HepG2 (cell line): ENCODE measurements around the gene PSMG1. TPM values are rescaled to one million over a fixed set of nuclear protein-coding genes. Genes with fewer than 3 reads are reported as not detected.

Experiments
- CENPX ChIP-seq: sonication (generic); formaldehyde crosslinking; IDR thresholded peaks from 2 replicates; pipeline ENCODE4 v1.9.0; 2021; ENCODE audit warnings: mild to moderate bottlenecking, missing genetic modification reagents, moderate library complexity
- KAT7 ChIP-seq: IDR thresholded peaks from 2 replicates; pipeline ENCODE4 v1.6.1; 2018; ENCODE audit warnings: borderline replicate concordance, missing compliant biosample characterization
- KLF6 ChIP-seq: IDR thresholded peaks from 2 replicates; pipeline ENCODE4 v1.8.0; 2016; ENCODE audit warnings: missing biosample characterization, missing genetic modification reagents
- MYC ChIP-seq: sonication (generic); formaldehyde crosslinking; IDR thresholded peaks from 2 replicates; pipeline ENCODE4 v1.9.0; 2021; ENCODE audit warnings: missing genetic modification reagents, borderline replicate concordance
- NFE2L1 ChIP-seq: sonication (generic); formaldehyde crosslinking; IDR thresholded peaks from 2 replicates; pipeline ENCODE4 v1.4.0; 2020; ENCODE audit warnings: missing genetic modification reagents, mild to moderate bottlenecking, borderline replicate concordance
- NR2F1 ChIP-seq, 2 experiments: fragments of 450-650 bp in 1 of 2; formaldehyde crosslinking in 1 of 2; IDR thresholded peaks; 2 replicates each; pipeline versions ENCODE4 v1.5.0 to v1.6.1; 2016 to 2020; ENCODE audit warnings: mild to moderate bottlenecking in 1 of 2, missing compliant biosample characterization in 1 of 2, missing genetic modification reagents in 1 of 2, moderate library complexity in 1 of 2
- YEATS2 ChIP-seq: sonication (generic); formaldehyde crosslinking; IDR thresholded peaks from 2 replicates; pipeline ENCODE4 v1.4.0; 2020; ENCODE audit warnings: missing genetic modification reagents, borderline replicate concordance
- ZNF136 ChIP-seq: sonication (generic); formaldehyde crosslinking; IDR thresholded peaks from 2 replicates; pipeline ENCODE4 v1.8.1; 2022; ENCODE audit warnings: low read depth, mild to moderate bottlenecking, moderate library complexity, missing genetic modification reagents
- ZNF274 ChIP-seq: sonication (generic); formaldehyde crosslinking; IDR thresholded peaks from 2 replicates; pipeline ENCODE4 v1.5.1; 2020; ENCODE audit warnings: mild to moderate bottlenecking, missing genetic modification reagents
- ZNF431 ChIP-seq: sonication (generic); formaldehyde crosslinking; IDR thresholded peaks from 2 replicates; pipeline ENCODE4 v1.9.0; 2022; ENCODE audit warnings: missing genetic modification reagents, low read depth, mild to moderate bottlenecking, borderline replicate concordance
- ZNF567 ChIP-seq: sonication (generic); formaldehyde crosslinking; IDR thresholded peaks from 2 replicates; pipeline ENCODE4 v1.8.1; 2023; ENCODE audit warnings: mild to moderate bottlenecking, missing genetic modification reagents, borderline replicate concordance
- ZNF598 ChIP-seq: sonication (generic); formaldehyde crosslinking; IDR thresholded peaks from 2 replicates; pipeline ENCODE4 v1.5.1; 2020; ENCODE audit warnings: mild to moderate bottlenecking, missing genetic modification reagents, borderline replicate concordance
- polyA plus RNA-seq, 8 experiments: library from polyadenylated mRNA; depleted of rRNA in 3 of 8; stranded (reverse) in 7 of 8; unstranded in 1 of 8; fragments of >200 nt; fragmentation: Illumina TruSeq in 4 of 8; extraction: Trizol in 4 of 8; gene quantifications; 2 replicates each; pipeline versions ENCODE4 v1.2.1 to v1.2.3, GENCODE V29; 2011 to 2016; ENCODE audit warnings: low read depth in 4 of 8, missing spikeins in 1 of 8, mixed read lengths in 1 of 8; ENCODE audit not compliant: insufficient read depth in 1 of 8
- total RNA-seq, 5 experiments: library from RNA; depleted of rRNA; stranded (reverse); fragments of >200 nt; fragmentation: Illumina TruSeq; extraction: Trizol; gene quantifications; 2 replicates each; pipeline ENCODE4 v1.2.3, GENCODE V29; 2016; ENCODE audit warnings: low read depth in 1 of 5
- TF ChIP-seq, protein P1 (sequence below): sonication (generic); formaldehyde crosslinking; IDR thresholded peaks from 2 replicates; pipeline ENCODE4 v1.9.0; 2021; ENCODE audit warnings: missing genetic modification reagents, borderline replicate concordance
- TF ChIP-seq, protein P2 (sequence below): sonication (generic); formaldehyde crosslinking; IDR thresholded peaks from 2 replicates; pipeline ENCODE4 v1.4.0; 2020; ENCODE audit warnings: missing genetic modification reagents
- TF ChIP-seq, protein P3 (sequence below): sonication (generic); formaldehyde crosslinking; IDR thresholded peaks from 2 replicates; pipeline ENCODE4 v1.4.0; 2020; ENCODE audit warnings: missing genetic modification reagents
- TF ChIP-seq, protein P4 (sequence below): sonication (generic); formaldehyde crosslinking; IDR thresholded peaks from 2 replicates; pipeline ENCODE4 v1.5.1; 2020; ENCODE audit warnings: missing genetic modification reagents, mild to moderate bottlenecking, borderline replicate concordance

The PSMG1 gene
- total and polyA plus RNA-seq, 2 of the 13 experiments (the other 11 are each of a cell fraction or from before 2014, with no cell fraction given): 63.6 to 173 TPM

DNA sequence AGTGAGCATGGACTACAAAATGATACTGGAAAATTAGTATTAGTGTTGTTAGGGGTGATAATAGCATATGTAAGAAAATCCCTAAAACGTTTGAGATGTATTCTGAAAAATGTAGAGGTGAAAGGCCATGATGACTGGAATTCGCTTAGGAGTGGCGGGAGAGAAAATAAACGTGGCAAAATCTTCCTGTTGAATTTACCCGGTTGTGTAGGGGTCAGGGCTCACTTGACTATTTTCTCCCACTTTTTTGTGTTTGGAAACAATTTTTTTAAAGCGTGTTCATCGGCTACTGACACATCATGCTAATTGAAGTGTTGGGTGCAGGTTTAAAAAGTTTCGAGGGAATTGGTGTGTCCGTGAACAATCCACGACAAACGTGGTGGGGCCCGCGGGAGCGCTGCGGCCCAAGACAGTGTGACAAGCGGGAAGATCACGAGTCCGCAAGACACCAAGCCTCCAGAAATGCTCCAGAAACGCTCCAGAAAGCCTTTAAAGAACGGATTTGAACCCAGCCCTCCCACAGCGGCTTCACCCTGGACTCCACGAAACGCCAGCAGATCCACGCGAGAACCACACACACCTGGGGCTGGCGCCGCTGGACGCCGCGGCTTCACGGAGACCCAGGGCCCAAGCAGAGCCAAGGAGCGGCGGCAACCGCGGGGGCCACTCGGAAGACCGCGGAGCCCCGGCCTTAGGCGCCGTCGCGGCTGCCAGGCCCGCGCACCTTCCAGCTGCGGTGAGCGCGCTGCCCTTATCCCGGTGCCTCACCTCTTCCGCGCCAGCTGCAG, 573 bp downstream of the PSMG1 start (continued):
- TF ChIP-seq, protein P1, sequence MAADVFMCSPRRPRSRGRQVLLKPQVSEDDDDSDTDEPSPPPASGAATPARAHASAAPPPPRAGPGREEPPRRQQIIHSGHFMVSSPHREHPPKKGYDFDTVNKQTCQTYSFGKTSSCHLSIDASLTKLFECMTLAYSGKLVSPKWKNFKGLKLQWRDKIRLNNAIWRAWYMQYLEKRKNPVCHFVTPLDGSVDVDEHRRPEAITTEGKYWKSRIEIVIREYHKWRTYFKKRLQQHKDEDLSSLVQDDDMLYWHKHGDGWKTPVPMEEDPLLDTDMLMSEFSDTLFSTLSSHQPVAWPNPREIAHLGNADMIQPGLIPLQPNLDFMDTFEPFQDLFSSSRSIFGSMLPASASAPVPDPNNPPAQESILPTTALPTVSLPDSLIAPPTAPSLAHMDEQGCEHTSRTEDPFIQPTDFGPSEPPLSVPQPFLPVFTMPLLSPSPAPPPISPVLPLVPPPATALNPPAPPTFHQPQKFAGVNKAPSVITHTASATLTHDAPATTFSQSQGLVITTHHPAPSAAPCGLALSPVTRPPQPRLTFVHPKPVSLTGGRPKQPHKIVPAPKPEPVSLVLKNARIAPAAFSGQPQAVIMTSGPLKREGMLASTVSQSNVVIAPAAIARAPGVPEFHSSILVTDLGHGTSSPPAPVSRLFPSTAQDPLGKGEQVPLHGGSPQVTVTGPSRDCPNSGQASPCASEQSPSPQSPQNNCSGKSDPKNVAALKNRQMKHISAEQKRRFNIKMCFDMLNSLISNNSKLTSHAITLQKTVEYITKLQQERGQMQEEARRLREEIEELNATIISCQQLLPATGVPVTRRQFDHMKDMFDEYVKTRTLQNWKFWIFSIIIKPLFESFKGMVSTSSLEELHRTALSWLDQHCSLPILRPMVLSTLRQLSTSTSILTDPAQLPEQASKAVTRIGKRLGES: no peak
- peak; percentile 26; the same call in 1 of the 2 replicates for TF ChIP-seq ZNF598 (CRISPR knock-in tag)
- TF ChIP-seq ZNF274 (CRISPR knock-in tag): no peak; the same call in 1 of the 2 replicates
- no peak for TF ChIP-seq YEATS2 (CRISPR knock-in tag)
- TF ChIP-seq ZNF136 (CRISPR knock-in tag): no peak
- TF ChIP-seq, protein P2, sequence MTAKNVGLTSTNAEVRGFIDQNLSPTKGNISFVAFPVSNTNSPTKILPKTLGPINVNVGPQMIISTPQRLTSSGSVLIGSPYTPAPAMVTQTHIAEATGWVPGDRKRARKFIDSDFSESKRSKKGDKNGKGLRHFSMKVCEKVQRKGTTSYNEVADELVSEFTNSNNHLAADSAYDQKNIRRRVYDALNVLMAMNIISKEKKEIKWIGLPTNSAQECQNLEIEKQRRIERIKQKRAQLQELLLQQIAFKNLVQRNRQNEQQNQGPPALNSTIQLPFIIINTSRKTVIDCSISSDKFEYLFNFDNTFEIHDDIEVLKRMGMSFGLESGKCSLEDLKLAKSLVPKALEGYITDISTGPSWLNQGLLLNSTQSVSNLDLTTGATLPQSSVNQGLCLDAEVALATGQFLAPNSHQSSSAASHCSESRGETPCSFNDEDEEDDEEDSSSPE: no peak
- TF ChIP-seq MYC (CRISPR knock-in tag): no peak
- no peak for TF ChIP-seq KAT7 (CRISPR knock-in tag)
- TF ChIP-seq NFE2L1: no peak
- TF ChIP-seq CENPX (CRISPR knock-in tag): no peak
- TF ChIP-seq, protein P3, sequence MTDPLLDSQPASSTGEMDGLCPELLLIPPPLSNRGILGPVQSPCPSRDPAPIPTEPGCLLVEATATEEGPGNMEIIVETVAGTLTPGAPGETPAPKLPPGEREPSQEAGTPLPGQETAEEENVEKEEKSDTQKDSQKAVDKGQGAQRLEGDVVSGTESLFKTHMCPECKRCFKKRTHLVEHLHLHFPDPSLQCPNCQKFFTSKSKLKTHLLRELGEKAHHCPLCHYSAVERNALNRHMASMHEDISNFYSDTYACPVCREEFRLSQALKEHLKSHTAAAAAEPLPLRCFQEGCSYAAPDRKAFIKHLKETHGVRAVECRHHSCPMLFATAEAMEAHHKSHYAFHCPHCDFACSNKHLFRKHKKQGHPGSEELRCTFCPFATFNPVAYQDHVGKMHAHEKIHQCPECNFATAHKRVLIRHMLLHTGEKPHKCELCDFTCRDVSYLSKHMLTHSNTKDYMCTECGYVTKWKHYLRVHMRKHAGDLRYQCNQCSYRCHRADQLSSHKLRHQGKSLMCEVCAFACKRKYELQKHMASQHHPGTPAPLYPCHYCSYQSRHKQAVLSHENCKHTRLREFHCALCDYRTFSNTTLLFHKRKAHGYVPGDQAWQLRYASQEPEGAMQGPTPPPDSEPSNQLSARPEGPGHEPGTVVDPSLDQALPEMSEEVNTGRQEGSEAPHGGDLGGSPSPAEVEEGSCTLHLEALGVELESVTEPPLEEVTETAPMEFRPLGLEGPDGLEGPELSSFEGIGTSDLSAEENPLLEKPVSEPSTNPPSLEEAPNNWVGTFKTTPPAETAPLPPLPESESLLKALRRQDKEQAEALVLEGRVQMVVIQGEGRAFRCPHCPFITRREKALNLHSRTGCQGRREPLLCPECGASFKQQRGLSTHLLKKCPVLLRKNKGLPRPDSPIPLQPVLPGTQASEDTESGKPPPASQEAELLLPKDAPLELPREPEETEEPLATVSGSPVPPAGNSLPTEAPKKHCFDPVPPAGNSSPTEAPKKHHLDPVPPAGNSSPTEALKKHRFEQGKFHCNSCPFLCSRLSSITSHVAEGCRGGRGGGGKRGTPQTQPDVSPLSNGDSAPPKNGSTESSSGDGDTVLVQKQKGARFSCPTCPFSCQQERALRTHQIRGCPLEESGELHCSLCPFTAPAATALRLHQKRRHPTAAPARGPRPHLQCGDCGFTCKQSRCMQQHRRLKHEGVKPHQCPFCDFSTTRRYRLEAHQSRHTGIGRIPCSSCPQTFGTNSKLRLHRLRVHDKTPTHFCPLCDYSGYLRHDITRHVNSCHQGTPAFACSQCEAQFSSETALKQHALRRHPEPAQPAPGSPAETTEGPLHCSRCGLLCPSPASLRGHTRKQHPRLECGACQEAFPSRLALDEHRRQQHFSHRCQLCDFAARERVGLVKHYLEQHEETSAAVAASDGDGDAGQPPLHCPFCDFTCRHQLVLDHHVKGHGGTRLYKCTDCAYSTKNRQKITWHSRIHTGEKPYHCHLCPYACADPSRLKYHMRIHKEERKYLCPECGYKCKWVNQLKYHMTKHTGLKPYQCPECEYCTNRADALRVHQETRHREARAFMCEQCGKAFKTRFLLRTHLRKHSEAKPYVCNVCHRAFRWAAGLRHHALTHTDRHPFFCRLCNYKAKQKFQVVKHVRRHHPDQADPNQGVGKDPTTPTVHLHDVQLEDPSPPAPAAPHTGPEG (CRISPR knock-in tag): no peak
- TF ChIP-seq, protein P4, sequence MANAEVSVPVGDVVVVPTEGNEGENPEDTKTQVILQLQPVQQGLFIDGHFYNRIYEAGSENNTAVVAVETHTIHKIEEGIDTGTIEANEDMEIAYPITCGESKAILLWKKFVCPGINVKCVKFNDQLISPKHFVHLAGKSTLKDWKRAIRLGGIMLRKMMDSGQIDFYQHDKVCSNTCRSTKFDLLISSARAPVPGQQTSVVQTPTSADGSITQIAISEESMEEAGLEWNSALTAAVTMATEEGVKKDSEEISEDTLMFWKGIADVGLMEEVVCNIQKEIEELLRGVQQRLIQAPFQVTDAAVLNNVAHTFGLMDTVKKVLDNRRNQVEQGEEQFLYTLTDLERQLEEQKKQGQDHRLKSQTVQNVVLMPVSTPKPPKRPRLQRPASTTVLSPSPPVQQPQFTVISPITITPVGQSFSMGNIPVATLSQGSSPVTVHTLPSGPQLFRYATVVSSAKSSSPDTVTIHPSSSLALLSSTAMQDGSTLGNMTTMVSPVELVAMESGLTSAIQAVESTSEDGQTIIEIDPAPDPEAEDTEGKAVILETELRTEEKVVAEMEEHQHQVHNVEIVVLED (CRISPR knock-in tag): no peak
- 0 out of 4 replicates have a peak, but pooled peaks of 1 of the 2 experiments have one; percentile 11 for TF ChIP-seq NR2F1 (CRISPR knock-in tag; IDR thresholded peaks at IDR 0.05)
- no peak for TF ChIP-seq ZNF567 (CRISPR knock-in tag)
- no peak for TF ChIP-seq ZNF431 (CRISPR knock-in tag)
- no peak for TF ChIP-seq KLF6 (CRISPR knock-in tag)
